ENCODE measurements around the gene ALDOA.
A peak's percentile ranks its signal among the peaks of the same experiment; 100 is the strongest.
"Not testable (repeated sequence)": the region's sequence is repeated elsewhere in the genome, so short reads cannot be mapped to it uniquely, and the experiment has no call there.

The ALDOA gene

DNA sequence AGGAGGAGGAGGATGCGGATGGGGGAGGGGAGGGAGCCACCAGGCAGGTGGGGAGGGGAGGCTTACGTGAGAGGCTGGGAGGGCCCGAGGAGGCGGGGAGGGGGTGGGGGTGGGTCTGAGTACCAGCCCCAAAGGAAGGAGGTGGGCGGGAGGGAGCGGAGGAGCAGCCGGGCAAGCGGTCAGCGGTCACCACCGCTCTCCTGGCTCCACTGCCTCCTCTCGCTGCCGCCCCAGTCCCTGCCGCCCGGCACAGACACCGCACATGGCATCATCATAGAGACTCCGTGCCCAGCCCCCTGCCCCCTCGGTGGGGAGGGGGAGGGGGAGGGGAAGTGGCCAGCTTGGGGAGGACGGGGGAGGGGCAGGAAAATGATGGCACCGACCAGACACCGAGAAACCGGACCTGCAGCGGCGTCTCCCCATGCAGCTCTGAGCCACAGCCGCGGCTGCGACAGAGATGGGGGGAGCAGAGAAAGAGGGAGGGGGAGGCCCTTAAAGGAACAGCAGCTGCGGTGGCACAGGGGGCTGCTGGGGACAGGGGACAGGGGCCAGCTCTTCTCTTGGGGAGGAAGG is 34.6 kb upstream of the ALDOA start, which contains the start of gene TLCD3B:
TSS of gene TLCD3B (minus strand) at position 431 of the 573 bp plus-strand sequence. CDS start 744 bp downstream, outside the sequence.
- H3K36me3 ChIP-seq (ENCODE audit: insufficient read depth, insufficient read length, low read length) = no peaks in the 10 kb centered on the region
- peaks cover 14% of the 10 kb centered on the region for H3K4me1 ChIP-seq (ENCODE audit: insufficient read depth, insufficient read length)
- TF ChIP-seq YY1 (IDR thresholded peaks at IDR 0.05; ENCODE audit: insufficient read depth, insufficient read length) (no peak), SUZ12 (IDR thresholded peaks at IDR 0.05; ENCODE audit: extremely low read depth, insufficient read depth, insufficient read length) (no peak), ZNF274 (IDR thresholded peaks at IDR 0.05; ENCODE audit: low read depth, low read length) (no peak)
- no peak for DNase-seq (ENCODE audit: low read depth, low spot score)
- H3K9ac ChIP-seq (ENCODE audit: insufficient read length, low read depth) = peak within 1 kb of the TSS; percentile 66
- H3K27me3 ChIP-seq (ENCODE audit: insufficient read depth, insufficient read length) = peaks cover 18% of the 10 kb centered on the region
- H3K4me3 ChIP-seq (ENCODE audit: insufficient read length, low read depth) = peak within 1 kb of the TSS; percentile 39
- H3K9me3 ChIP-seq (ENCODE audit: insufficient read depth, low read length) = no peaks in the 10 kb centered on the region

DNA sequence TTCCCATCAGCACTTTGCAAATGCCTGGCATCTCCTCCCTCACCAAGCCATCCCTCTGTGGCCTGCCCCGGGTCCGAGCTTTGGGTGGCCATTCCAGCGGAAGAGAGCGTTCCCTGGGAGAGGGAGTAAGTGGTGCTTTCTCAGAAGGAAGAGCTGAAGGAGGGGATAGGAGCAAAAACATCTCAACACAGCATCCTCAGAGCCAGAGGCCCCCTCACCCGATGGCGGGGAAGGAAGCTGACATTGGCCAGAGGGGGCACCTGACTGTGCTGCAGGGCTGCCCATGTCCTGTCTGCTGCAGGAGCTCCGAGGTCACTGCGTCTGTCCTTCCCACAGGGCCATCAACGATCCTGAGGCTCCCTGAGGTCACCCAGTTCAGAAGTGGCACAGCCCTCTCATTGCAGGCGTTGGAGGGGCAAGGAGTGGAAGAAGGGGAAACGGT is 34.1 kb upstream of the ALDOA start:
- Histone ChIP-seq H3K4me3 (ENCODE audit: insufficient read length, low read depth) (peak overlapping the region; percentile 39), H3K9me3 (ENCODE audit: insufficient read depth, low read length) (no peaks in the 10 kb centered on the region), H3K4me1 (ENCODE audit: insufficient read depth, insufficient read length) (peaks cover 14% of the 10 kb centered on the region), H3K36me3 (ENCODE audit: insufficient read depth, insufficient read length, low read length) (no peaks in the 10 kb centered on the region), H3K9ac (ENCODE audit: insufficient read length, low read depth) (peak overlapping the region; percentile 66), H3K27me3 (ENCODE audit: insufficient read depth, insufficient read length) (peaks cover 18% of the 10 kb centered on the region)
- TF ChIP-seq YY1 (IDR thresholded peaks at IDR 0.05; ENCODE audit: insufficient read depth, insufficient read length) = no peak
- no peak for TF ChIP-seq ZNF274 (IDR thresholded peaks at IDR 0.05; ENCODE audit: low read depth, low read length)
- TF ChIP-seq SUZ12 (IDR thresholded peaks at IDR 0.05; ENCODE audit: extremely low read depth, insufficient read depth, insufficient read length) = no peak
- no peak for DNase-seq (ENCODE audit: low read depth, low spot score)

DNA sequence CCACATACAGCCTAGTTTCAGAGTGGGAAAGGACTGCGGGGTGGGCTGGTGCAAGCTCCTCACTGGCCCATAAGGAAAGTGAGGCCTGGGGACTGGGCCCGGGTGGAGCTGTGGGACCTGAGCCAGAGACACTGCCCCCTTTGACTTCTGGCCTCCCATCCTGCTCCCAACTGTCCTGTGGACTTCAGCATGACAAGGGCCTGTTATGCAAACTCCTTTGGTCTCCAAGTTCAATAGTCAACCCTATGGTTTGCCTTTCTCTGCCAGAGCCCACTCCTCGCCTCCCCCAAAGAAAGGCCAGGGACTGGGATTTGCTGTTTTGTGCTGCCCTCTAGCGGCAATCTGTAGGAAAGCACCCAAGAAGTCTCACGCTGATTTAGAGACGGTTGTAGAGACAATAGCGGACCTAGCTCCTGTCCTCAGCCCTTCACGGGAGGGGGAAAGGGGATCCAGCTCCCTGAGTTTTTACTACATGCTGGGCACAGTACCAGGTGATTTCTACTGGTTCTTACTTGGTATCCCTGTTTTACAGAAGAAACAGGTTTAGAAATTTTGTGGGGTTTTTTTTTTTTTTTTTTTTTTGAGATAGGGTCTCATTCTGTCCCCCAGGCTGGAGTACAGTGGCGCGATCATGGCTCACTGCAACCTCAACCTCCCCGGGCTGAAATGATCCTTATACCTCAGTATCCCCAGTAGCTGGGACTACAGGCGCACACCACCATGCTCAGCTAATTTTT is 33.3 kb upstream of the ALDOA start:
- Histone ChIP-seq H3K36me3 (ENCODE audit: insufficient read depth, insufficient read length, low read length) (no peaks in the 10 kb centered on the region), H3K9me3 (ENCODE audit: insufficient read depth, low read length) (no peaks in the 10 kb centered on the region), H3K9ac (ENCODE audit: insufficient read length, low read depth) (peak overlapping the region; percentile 17), H3K27me3 (ENCODE audit: insufficient read depth, insufficient read length) (peaks cover 18% of the 10 kb centered on the region), H3K4me3 (ENCODE audit: insufficient read length, low read depth) (no peak overlapping the region), H3K4me1 (ENCODE audit: insufficient read depth, insufficient read length) (peaks cover 14% of the 10 kb centered on the region)
- TF ChIP-seq SUZ12 (IDR thresholded peaks at IDR 0.05; ENCODE audit: extremely low read depth, insufficient read depth, insufficient read length) (no peak), YY1 (IDR thresholded peaks at IDR 0.05; ENCODE audit: insufficient read depth, insufficient read length) (no peak), ZNF274 (IDR thresholded peaks at IDR 0.05; ENCODE audit: low read depth, low read length) (no peak)
- DNase-seq (ENCODE audit: low read depth, low spot score) = peak; percentile 88

DNA sequence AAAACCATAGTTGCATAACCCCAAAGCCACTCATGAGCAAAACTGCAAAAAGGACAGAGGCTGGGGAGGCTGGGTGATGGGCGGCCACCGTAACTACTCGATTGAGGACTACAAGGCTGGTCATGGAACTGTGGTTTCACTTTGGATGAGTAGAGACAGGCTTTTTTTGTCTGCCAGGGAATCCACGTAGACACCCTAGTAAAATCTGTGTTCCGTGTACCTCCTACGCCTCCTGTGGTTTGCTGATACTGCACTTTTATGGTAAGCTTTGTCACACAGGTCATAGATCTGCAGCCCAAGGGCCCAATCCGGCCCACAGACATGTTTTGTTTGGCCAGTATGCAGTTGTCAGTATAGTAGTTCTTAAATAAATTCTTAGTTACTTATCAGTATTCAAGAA is 32.3 kb upstream of the ALDOA start:
- Histone ChIP-seq H3K4me3 (ENCODE audit: insufficient read length, low read depth) (no peak overlapping the region), H3K4me1 (ENCODE audit: insufficient read depth, insufficient read length) (peaks cover 9% of the 10 kb centered on the region), H3K27me3 (ENCODE audit: insufficient read depth, insufficient read length) (peaks cover 18% of the 10 kb centered on the region), H3K36me3 (ENCODE audit: insufficient read depth, insufficient read length, low read length) (no peaks in the 10 kb centered on the region), H3K9ac (ENCODE audit: insufficient read length, low read depth) (no peak overlapping the region), H3K9me3 (ENCODE audit: insufficient read depth, low read length) (no peaks in the 10 kb centered on the region)
- no peak for TF ChIP-seq ZNF274 (IDR thresholded peaks at IDR 0.05; ENCODE audit: low read depth, low read length)
- no peak for TF ChIP-seq YY1 (IDR thresholded peaks at IDR 0.05; ENCODE audit: insufficient read depth, insufficient read length)
- no peak for TF ChIP-seq SUZ12 (IDR thresholded peaks at IDR 0.05; ENCODE audit: extremely low read depth, insufficient read depth, insufficient read length)
- DNase-seq (ENCODE audit: low read depth, low spot score) = no peak

DNA sequence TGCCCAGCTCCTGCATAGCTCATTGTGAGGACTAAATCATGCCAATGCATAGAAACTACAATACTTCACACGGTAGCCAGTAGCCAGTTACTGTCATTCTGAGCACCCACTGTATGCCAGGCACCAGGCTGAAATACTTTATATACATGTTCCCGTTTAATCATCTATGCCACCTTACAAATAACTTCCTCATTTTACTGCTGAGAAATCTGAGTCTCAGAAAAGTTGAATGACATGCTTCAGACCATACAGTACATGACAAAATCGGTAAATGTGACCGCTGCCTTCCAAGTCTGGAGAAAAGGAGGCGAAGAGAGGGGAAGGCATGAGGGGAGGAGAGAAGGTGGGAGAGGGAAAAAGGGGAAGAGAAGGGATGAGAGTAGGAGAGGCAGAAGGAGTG is 25.3 kb upstream of the ALDOA start:
- H3K4me3 ChIP-seq (ENCODE audit: insufficient read length, low read depth) = no peak overlapping the region
- no peak for TF ChIP-seq SUZ12 (IDR thresholded peaks at IDR 0.05; ENCODE audit: extremely low read depth, insufficient read depth, insufficient read length)
- TF ChIP-seq YY1 (IDR thresholded peaks at IDR 0.05; ENCODE audit: insufficient read depth, insufficient read length) = no peak
- TF ChIP-seq ZNF274 (IDR thresholded peaks at IDR 0.05; ENCODE audit: low read depth, low read length) = no peak
- H3K36me3 ChIP-seq (ENCODE audit: insufficient read depth, insufficient read length, low read length) = no peaks in the 10 kb centered on the region
- H3K27me3 ChIP-seq (ENCODE audit: insufficient read depth, insufficient read length) = no peaks in the 10 kb centered on the region
- no peaks in the 10 kb centered on the region for H3K4me1 ChIP-seq (ENCODE audit: insufficient read depth, insufficient read length)
- DNase-seq (ENCODE audit: low read depth, low spot score) = no peak
- H3K9me3 ChIP-seq (ENCODE audit: insufficient read depth, low read length) = no peaks in the 10 kb centered on the region
- H3K9ac ChIP-seq (ENCODE audit: insufficient read length, low read depth) = no peak overlapping the region

DNA sequence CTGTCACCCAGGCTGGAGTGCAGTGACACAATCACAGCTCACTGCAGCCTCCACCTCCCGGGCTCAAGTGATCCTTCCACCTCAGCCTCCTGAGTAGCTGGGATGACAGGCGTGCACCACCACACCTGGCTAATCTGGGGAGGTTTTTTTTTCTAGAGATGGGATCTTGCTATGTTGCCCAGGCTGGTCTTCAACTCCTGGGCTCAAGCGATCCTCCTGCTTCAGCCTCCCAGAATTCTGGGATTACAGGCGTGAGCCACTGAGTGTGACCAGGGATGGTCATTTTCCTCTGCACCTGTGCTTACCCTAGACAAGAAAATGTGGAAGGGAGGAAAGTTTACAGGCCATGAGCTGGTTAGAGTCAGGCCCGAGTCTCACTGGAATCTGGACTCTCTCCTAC is 24.9 kb upstream of the ALDOA start:
- H3K4me1 ChIP-seq (ENCODE audit: insufficient read depth, insufficient read length); H3K9me3 ChIP-seq (ENCODE audit: insufficient read depth, low read length); H3K9ac ChIP-seq (ENCODE audit: insufficient read length, low read depth); H3K27me3 ChIP-seq (ENCODE audit: insufficient read depth, insufficient read length); H3K36me3 ChIP-seq (ENCODE audit: insufficient read depth, insufficient read length, low read length); H3K4me3 ChIP-seq (ENCODE audit: insufficient read length, low read depth); DNase-seq (ENCODE audit: low read depth, low spot score): not testable (repeated sequence)

DNA sequence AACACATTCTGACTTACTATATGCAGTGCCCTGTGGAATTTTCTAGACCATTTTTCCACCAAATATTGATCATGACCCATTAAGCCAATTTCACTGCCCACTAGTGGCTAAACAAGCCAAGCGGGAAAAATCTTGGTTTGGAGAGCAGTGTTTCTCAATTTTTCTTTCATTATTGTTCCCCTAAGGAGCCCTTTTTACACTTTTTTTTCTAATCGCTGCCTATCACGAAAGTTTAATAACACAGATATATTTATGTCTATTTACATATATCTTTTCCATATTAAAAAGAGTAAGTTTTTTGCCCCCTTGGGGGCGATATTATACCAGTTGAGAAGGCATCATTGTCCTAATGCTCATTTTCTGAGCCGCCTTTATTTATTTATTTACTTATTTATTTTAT is 23.7 kb upstream of the ALDOA start:
- no peak for DNase-seq (ENCODE audit: low read depth, low spot score)
- Histone ChIP-seq H3K36me3 (ENCODE audit: insufficient read depth, insufficient read length, low read length) (no peaks in the 10 kb centered on the region), H3K4me1 (ENCODE audit: insufficient read depth, insufficient read length) (no peaks in the 10 kb centered on the region), H3K27me3 (ENCODE audit: insufficient read depth, insufficient read length) (no peaks in the 10 kb centered on the region), H3K4me3 (ENCODE audit: insufficient read length, low read depth) (no peak overlapping the region), H3K9ac (ENCODE audit: insufficient read length, low read depth) (no peak overlapping the region), H3K9me3 (ENCODE audit: insufficient read depth, low read length) (no peaks in the 10 kb centered on the region)
- no peak for TF ChIP-seq SUZ12 (IDR thresholded peaks at IDR 0.05; ENCODE audit: extremely low read depth, insufficient read depth, insufficient read length)
- no peak for TF ChIP-seq YY1 (IDR thresholded peaks at IDR 0.05; ENCODE audit: insufficient read depth, insufficient read length)
- no peak for TF ChIP-seq ZNF274 (IDR thresholded peaks at IDR 0.05; ENCODE audit: low read depth, low read length)
